Gastroesophageal sphincter (tissue), 3 donors: ENCODE results near the gene GPLD1.

Experiments used
- EP300 ChIP-seq: sonication (generic); formaldehyde crosslinking; IDR thresholded peaks from one replicate; pipeline ENCODE4 v1.6.1; 2017; ENCODE audit warnings: antibody characterized with exemption, mild to moderate bottlenecking
- POLR2A ChIP-seq, 2 donors: fragments of 450-650 bp; IDR thresholded peaks; one replicate each; pipeline ENCODE4 v1.6.1; 2017; ENCODE audit warnings: antibody characterized with exemption in 2 of 2, mild to moderate bottlenecking in 2 of 2, moderate library complexity in 1 of 2
- POLR2AphosphoS5 ChIP-seq: sonication (generic); formaldehyde crosslinking; IDR thresholded peaks from one replicate; pipeline ENCODE4 v1.6.1; 2017; ENCODE audit warnings: antibody characterized with exemption
- TF ChIP-seq, protein P1 (sequence below), 4 experiments: fragments of 200-600 bp in 2 of 4; fragments of 450-650 bp in 2 of 4; sonication (generic) in 1 of 4; IDR thresholded peaks; one replicate each; pipeline ENCODE4 v1.5.1; 2017 to 2019; ENCODE audit warnings: antibody characterized with exemption in 4 of 4, mild to moderate bottlenecking in 2 of 4, moderate library complexity in 2 of 4

DNA sequence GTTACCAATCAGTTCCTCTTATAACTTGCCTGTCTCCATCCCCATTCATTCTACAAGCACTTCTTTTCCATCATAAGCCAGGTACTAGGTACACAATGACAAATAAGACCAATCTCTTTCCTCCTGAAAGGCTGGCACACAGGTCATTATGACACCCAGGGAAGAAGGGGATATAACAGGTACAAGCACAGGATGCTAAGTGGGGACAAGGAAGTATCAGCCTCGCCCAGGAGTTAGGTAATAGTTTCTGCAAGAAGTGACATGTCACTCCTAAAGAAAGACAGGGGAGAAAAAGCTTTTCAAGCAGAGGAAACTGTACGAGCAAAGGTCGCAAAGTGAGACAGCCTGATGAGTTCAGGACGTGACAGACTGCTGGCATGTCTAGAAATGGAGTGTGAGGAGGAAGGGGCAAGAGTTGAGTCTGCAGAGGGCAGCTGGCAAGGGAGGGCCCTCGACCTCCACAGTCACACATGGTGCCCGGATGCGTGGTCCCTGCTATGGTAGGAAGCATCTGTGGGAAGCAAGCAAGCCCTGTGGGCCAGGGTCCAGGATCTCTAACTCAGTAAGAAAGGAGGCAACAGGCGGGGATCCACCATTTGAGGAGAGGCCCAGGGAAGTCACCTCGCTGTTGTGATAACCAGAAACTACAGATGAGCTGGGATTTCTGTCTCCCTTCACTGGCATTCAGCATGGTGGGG, 40.4 kb downstream of the GPLD1 start:
- TF ChIP-seq, protein P1, sequence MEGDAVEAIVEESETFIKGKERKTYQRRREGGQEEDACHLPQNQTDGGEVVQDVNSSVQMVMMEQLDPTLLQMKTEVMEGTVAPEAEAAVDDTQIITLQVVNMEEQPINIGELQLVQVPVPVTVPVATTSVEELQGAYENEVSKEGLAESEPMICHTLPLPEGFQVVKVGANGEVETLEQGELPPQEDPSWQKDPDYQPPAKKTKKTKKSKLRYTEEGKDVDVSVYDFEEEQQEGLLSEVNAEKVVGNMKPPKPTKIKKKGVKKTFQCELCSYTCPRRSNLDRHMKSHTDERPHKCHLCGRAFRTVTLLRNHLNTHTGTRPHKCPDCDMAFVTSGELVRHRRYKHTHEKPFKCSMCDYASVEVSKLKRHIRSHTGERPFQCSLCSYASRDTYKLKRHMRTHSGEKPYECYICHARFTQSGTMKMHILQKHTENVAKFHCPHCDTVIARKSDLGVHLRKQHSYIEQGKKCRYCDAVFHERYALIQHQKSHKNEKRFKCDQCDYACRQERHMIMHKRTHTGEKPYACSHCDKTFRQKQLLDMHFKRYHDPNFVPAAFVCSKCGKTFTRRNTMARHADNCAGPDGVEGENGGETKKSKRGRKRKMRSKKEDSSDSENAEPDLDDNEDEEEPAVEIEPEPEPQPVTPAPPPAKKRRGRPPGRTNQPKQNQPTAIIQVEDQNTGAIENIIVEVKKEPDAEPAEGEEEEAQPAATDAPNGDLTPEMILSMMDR (IDR thresholded peaks at IDR 0.05) = no peak
- TF ChIP-seq POLR2A (IDR thresholded peaks at IDR 0.05) (no peak), EP300 (no peak), POLR2AphosphoS5 (no peak)
